NT2/D1 (cell line): Measurements from ENCODE around the gene GIT2.

Experiments
- SUZ12 ChIP-seq: IDR thresholded peaks from 2 replicates; pipeline ENCODE4 v1.6.1; 2011; ENCODE audit not compliant: insufficient read length, insufficient read depth; ENCODE audit errors: extremely low read depth
- YY1 ChIP-seq: IDR thresholded peaks from 2 replicates; pipeline ENCODE4 v1.6.1; 2011; ENCODE audit not compliant: insufficient read length, insufficient read depth
- ZNF274 ChIP-seq: IDR thresholded peaks from 2 replicates; pipeline ENCODE4 v1.6.1; 2011; ENCODE audit warnings: mild to moderate bottlenecking, low read depth, low read length

- TF ChIP-seq YY1 (no peak), SUZ12 (no peak), ZNF274 (no peak)
These were observed 65.0 kb downstream of the GIT2 start for GRCh38 chr12:109931143-109931542.
